Activated naive CD4-positive, alpha-beta T cell (primary cell): ENCODE measurements around the gene SCRN1.
"Not testable (repeated sequence)": the region's sequence is repeated elsewhere in the genome, so short reads cannot be mapped to it uniquely, and the experiment has no call there.

ENCODE experiments used
- DNase-seq, 4 experiments: peaks; one replicate each; lab custom pipeline; 2025; lab: John Stamatoyannopoulos, UW

SCRN1 gene

DNA sequence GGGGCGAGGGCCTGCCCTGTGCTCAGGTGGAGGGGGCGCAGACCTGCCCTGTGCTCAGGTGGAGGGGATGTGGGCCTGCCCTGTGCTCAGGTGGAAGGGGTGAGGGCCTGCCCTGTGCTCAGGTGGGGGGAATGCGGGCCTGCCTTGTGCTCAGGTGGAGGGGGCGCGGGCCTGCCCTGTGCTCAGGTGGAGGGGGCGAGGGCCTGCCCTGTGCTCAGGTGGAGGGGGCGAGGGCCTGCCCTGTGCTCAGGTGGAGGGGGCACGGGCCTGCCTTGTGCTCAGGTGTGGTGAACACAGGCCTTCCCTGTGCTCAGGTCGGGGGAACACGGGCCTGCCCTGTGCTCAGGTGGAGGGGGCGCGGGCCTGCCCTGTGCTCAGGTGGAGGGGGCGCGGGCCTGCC lies 98.8 kb downstream of the SCRN1 start:
- not testable (repeated sequence) for DNase-seq

GRCh38 chr7:29890251-29890650 lies 99.3 kb downstream of the SCRN1 start:
- DNase-seq: no peak

- no peak for DNase-seq
These were observed 100.3 kb downstream of the SCRN1 start for GRCh38 chr7:29889288-29889687.

DNA sequence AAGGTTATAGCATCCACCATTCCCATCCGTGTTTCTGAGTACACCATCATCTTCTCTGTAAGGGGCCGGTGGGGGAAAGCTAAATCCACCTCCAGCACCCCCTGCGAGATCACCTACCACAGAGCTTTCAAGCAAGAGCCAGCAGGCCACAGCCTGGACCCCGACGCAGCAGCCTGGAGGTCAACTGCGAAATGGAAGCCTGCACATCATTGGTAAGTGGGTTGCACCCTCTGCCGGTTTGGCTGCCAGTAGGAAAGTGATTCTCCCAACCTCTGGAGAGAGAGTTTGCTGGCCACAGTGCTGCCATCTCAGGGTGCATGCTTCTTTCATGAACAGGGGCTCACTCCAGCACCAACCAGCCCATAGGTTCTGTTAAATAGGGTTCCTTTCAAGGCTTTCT lies 101.6 kb downstream of the SCRN1 start:
- DNase-seq: no peak

GRCh38 chr7:29886827-29887226 lies 102.8 kb downstream of the SCRN1 start:
- no peak for DNase-seq

GRCh38 chr7:29885626-29886025 lies 104.0 kb downstream of the SCRN1 start:
- no peak for DNase-seq

DNA sequence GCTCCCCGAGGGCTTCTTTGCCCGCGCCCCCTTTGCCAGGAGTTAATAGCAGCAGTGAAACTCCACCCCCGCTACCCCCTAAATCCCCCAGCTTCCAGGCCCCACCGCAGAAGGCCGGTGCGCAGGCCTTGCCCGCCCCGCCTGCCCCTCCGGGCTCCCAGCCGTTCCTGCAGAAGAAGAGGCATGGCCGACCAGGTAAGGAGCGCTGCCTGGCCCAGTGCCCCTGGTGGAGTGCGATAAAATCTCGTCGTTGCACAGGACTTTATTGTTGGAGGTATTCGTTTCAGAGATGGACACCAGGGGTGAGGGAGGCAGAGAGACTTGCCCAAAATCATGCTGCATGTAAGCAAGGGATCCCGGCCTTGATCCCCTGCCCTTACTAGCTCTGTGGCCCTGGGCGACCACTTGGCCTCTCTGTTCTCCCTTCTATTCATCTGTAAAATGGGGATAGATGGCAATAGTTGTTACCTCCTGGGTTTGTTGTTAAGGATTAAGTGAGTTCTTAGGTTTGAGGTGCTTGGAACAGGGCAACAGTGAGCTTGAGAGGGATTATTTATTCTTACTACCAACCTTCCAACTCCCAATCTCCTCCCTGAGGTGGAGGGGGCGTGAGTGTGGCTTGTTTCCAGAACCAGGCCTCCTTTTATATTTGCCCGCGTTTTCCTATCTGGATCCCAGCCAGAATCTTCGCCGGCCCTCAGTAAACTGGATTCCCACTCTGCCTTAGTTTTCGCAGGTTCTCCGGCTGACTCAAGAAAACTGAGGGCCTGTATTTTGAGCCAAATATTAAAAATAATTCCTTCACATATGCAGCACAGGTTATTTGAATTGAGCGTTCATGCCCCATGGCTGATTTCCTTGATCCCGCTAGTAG lies 105.0 kb downstream of the SCRN1 start:
- no peak for DNase-seq

GRCh38 chr7:29883462-29884398 lies 105.9 kb downstream of the SCRN1 start:
- no peak for DNase-seq

GRCh38 chr7:29882481-29882880 lies 107.1 kb downstream of the SCRN1 start:
- no peak for DNase-seq

DNA sequence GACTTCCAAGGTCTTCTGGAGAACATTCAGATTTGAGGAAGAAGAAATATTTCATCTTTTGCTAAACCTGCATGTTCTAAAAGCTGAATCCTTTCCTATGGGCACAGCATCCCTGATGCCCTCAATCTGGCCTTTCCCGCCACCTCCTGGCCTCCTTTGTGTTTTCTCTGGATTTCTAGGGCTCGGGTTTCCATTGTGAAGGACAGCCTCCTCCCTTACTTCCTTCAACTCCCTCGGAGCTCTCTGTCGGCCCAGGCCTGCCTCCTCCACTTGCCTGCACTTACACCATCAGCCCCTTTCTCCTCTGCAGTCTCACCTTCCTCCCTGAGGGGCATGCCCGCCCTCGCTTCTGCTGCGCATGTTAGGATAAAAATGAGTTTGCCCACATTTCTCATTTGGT lies 107.9 kb downstream of the SCRN1 start:
- no peak for DNase-seq

GRCh38 chr7:29879609-29880008 lies 110.0 kb downstream of the SCRN1 start:
- DNase-seq: no peak

DNA sequence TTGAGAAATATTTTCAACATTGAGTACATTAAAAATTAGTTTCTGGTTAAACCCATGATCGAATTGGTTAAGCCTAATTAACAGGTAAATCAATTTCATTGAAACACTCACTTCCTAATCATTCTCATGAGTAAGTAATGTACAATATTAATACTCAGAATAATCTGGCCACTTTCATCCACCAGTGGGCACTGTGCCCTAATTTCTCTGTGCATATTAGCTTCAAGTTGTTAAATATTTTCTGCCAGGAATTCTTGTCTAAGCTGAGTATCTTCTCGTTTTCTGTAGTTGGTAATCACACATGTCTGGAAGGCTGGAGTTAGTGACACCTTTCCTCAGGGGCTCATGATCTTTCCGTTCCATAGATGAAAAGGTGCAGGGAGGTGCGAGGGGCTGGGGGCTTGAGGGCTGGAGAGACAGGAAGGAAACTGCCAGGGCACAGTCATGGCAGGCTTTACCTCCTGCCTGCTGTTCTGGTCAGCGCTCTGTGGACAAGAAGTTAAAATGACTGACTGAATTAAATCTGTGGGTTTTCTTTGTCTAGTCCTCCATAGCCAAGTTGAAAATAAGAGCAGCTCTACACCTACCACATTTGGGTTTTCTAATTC lies 111.4 kb downstream of the SCRN1 start:
- no peak for DNase-seq

- DNase-seq: no peak
These were observed 112.4 kb downstream of the SCRN1 start for GRCh38 chr7:29877196-29877595.

- no peak for DNase-seq
These were observed 113.9 kb downstream of the SCRN1 start for GRCh38 chr7:29875741-29876140.

GRCh38 chr7:29873644-29874294 lies 115.8 kb downstream of the SCRN1 start:
- DNase-seq: no peak

DNA sequence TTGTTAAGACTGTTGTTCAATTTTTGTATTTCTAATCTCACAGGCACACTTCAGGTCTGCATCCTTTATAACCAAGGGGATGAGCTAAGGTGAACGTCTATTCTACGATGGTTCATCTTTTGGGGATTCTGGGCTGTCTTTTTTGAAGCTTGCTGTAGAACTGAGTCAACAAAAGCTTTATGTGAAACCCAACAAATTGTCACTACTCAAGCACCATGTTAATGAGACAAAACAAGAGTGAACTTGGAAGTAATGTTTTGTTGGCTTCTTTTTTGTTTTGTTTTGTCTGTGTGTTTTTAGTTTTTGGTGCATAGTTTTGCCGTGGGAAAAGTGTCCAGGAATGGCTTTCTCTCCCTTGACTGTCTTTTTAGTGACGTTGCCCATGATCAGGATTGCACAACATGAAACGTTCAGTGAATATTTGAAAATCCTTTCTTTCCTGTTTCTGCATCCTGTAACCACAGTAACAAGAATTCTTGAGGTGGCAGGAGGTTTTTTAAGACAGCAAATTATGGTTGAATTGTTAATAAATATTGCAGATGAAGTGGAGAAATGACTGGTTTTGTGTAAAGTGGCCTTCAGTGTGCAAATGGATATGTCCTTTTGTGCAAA lies 117.7 kb downstream of the SCRN1 start:
- DNase-seq: no peak
